Gastrocnemius medialis (tissue), 4 donors: ENCODE results near the gene TUBGCP3. TPM values are rescaled to one million over a fixed set of nuclear protein-coding genes. Genes with fewer than 3 reads are reported as not detected.

Source experiments
- ATAC-seq, 2 donors: fragments of 150-250 bp; one replicate each; pipeline ENCODE4 v1.9.1; 2016
- DNase-seq, 2 donors: peaks; one replicate each; pipeline ENCODE4 v3.0.0-alpha.2; 2019
- H3K27ac ChIP-seq, 4 donors: fragments of 200-600 bp; sonication (generic); 1 replicate in 1 of 4; 2 replicates in 3 of 4; pipeline ENCODE4 v1.5.1; 2016 to 2018; ENCODE audit warnings: mild to moderate bottlenecking in 2 of 4, moderate library complexity in 1 of 4
- H3K27me3 ChIP-seq, 3 donors: fragments of 200-600 bp; sonication (generic) in 2 of 3; 1 replicate in 1 of 3; 2 replicates in 2 of 3; pipeline versions ENCODE4 v1.5.1 to v1.6.0; 2016 to 2019; ENCODE audit warnings: mild to moderate bottlenecking in 1 of 3, moderate library complexity in 1 of 3
- H3K36me3 ChIP-seq, 2 donors: fragments of 200-600 bp; sonication (generic) in 1 of 2; one replicate each; pipeline ENCODE4 v1.5.1; 2017 to 2018
- H3K4me1 ChIP-seq, 2 donors: fragments of 200-600 bp; sonication (generic) in 1 of 2; one replicate each; pipeline ENCODE4 v1.5.1; 2016 to 2017; ENCODE audit warnings: mild to moderate bottlenecking in 2 of 2
- H3K4me3 ChIP-seq, 4 donors: fragments of 200-600 bp; sonication (generic) in 3 of 4; 1 replicate in 1 of 4; 2 replicates in 3 of 4; pipeline ENCODE4 v1.5.1; 2016 to 2019; ENCODE audit warnings: mild to moderate bottlenecking in 2 of 4
- H3K9me3 ChIP-seq, 3 donors: fragments of 200-600 bp; sonication (generic) in 2 of 3; 1 replicate in 1 of 3; 2 replicates in 2 of 3; pipeline ENCODE4 v1.5.1; 2016 to 2019
- POLR2A ChIP-seq, 2 donors: fragments of 450-650 bp; IDR thresholded peaks; one replicate each; pipeline ENCODE4 v1.6.1; 2017; ENCODE audit warnings: antibody characterized with exemption in 2 of 2, mild to moderate bottlenecking in 2 of 2, moderate library complexity in 2 of 2
- in situ Hi-C, 4 donors: fragments of 200-750 bp; cut with MboI; loops; one replicate each; pipeline versions ENCODE4 v1.15.0 to v1.8.0; 2017; ENCODE audit warnings: low sequenced_read_pairs in 4 of 4
- intact Hi-C: fragments of 100-400 bp; cut with DNase I; formaldehyde crosslinking; loops from one replicate; pipeline ENCODE4 v1.15.1; 2023; ENCODE audit warnings: low total_unique reads
- total RNA-seq, 4 donors: library from RNA; depleted of rRNA; stranded (reverse); fragments of >200 nt; gene quantifications; one replicate each; pipeline versions ENCODE4 v1.1.0 to v1.2.3, GENCODE V29; 2016
- TF ChIP-seq, protein P1 (sequence below), 5 experiments: fragments of 450-650 bp in 3 of 5; fragments of 200-600 bp in 2 of 5; sonication (generic) in 2 of 5; IDR thresholded peaks in 4 of 5; conservative IDR thresholded peaks in 1 of 5; 1 replicate in 4 of 5; 2 replicates in 1 of 5; pipeline ENCODE4 v1.5.1; 2016 to 2019; ENCODE audit warnings: antibody characterized with exemption in 5 of 5, mild to moderate bottlenecking in 3 of 5, moderate library complexity in 3 of 5

TUBGCP3 gene
- total RNA-seq, 4 donors from 2014 or later, result 10.0 to 14.3 (median 11.0) TPM

DNA sequence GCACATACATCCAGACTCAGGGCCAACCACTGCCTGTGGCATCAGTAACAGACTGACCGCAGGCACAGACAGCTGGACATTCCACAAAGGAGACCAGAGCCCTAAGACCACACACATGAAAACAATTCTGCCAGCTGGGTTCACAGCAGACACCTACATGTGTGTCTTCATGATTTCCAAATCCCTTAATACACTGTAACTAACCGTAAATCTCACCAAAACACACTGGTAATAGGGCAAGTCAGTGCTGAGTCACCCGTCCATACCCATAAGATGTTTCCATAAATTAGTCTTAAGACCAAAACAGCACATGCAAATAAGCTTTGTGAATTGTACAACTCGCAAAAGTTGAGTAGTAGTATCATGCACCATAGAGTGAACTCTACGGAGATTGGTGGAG lies 65.4 kb downstream of the TUBGCP3 start:
- no peak for DNase-seq
- no peak overlapping the region for H3K4me3 ChIP-seq
- no peak overlapping the region for H3K27ac ChIP-seq
- TF ChIP-seq POLR2A (IDR thresholded peaks at IDR 0.05), result no peak
- TF ChIP-seq, protein P1, sequence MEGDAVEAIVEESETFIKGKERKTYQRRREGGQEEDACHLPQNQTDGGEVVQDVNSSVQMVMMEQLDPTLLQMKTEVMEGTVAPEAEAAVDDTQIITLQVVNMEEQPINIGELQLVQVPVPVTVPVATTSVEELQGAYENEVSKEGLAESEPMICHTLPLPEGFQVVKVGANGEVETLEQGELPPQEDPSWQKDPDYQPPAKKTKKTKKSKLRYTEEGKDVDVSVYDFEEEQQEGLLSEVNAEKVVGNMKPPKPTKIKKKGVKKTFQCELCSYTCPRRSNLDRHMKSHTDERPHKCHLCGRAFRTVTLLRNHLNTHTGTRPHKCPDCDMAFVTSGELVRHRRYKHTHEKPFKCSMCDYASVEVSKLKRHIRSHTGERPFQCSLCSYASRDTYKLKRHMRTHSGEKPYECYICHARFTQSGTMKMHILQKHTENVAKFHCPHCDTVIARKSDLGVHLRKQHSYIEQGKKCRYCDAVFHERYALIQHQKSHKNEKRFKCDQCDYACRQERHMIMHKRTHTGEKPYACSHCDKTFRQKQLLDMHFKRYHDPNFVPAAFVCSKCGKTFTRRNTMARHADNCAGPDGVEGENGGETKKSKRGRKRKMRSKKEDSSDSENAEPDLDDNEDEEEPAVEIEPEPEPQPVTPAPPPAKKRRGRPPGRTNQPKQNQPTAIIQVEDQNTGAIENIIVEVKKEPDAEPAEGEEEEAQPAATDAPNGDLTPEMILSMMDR (IDR thresholded peaks at IDR 0.05 in 4 of 5, conservative IDR thresholded peaks at IDR 0.05 in 1 of 5), result no peak
- in situ Hi-C loops (no loop called here), intact Hi-C loops (no loop called here)
- H3K9me3 ChIP-seq, result no peaks in the 10 kb centered on the region
- no peaks in the 10 kb centered on the region for H3K4me1 ChIP-seq
- peaks cover 0 to 40% of the 10 kb centered on the region in 2 donors for H3K36me3 ChIP-seq
- no peak for ATAC-seq
- no peaks in the 10 kb centered on the region for H3K27me3 ChIP-seq

- DNase-seq (no peak), ATAC-seq (no peak)
- H3K4me1 ChIP-seq, result no peaks in the 10 kb centered on the region
- TF ChIP-seq POLR2A (IDR thresholded peaks at IDR 0.05), result no peak
- TF ChIP-seq, protein P1 (IDR thresholded peaks at IDR 0.05 in 4 of 5, conservative IDR thresholded peaks at IDR 0.05 in 1 of 5), result no peak
- no peaks in the 10 kb centered on the region for H3K27me3 ChIP-seq
- H3K27ac ChIP-seq, result no peak overlapping the region
- H3K9me3 ChIP-seq, result no peaks in the 10 kb centered on the region
- peaks cover 0 to 53% of the 10 kb centered on the region in 2 donors for H3K36me3 ChIP-seq
- intact Hi-C loops, result no loop called here
- H3K4me3 ChIP-seq, result no peak overlapping the region
- in situ Hi-C loops, result no loop called here
These were observed 66.8 kb downstream of the TUBGCP3 start for GRCh38 chr13:112521073-112521685.

DNA sequence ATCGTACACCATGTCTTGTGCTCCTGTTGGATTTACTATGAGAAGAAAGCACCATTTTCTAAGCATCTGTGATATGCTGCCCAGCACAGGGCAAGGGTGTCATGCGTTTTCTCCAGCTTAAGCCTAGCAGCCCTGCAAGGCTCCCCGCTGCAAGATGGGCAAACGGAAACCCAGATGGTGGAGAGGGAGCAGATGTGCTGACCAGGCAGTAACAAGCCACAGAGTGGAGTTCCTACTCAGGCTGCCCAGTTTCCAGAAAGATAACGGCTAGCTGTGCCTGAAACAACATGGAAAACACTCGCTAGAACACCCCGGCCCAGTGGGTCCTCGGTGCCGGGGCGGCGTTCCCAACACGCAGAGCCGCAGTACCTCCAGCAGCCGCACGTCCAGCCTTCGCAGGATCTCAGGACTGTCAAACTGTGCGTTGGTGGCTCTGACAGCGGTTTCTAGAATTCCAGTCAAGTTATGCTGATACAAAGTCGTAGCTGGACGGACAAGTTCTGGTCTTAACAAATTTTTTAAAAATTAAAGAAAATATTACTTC lies 68.4 kb downstream of the TUBGCP3 start:
- in situ Hi-C loops (no loop called here), intact Hi-C loops (no loop called here)
- DNase-seq, result no peak
- H3K9me3 ChIP-seq, result no peaks in the 10 kb centered on the region
- peaks cover 0 to 66% of the 10 kb centered on the region in 2 donors for H3K36me3 ChIP-seq
- no peak for ATAC-seq
- H3K27me3 ChIP-seq, result no peaks in the 10 kb centered on the region
- H3K4me3 ChIP-seq, result no peak overlapping the region
- no peak overlapping the region for H3K27ac ChIP-seq
- no peak for TF ChIP-seq POLR2A (IDR thresholded peaks at IDR 0.05)
- TF ChIP-seq, protein P1 (IDR thresholded peaks at IDR 0.05 in 4 of 5, conservative IDR thresholded peaks at IDR 0.05 in 1 of 5), result no peak
- H3K4me1 ChIP-seq, result no peaks in the 10 kb centered on the region

GRCh38 chr13:112516218-112516617 lies 71.7 kb downstream of the TUBGCP3 start:
- Histone ChIP-seq H3K9me3 (no peaks in the 10 kb centered on the region), H3K4me3 (no peak overlapping the region), H3K36me3 (peaks cover 0 to 66% of the 10 kb centered on the region in 2 donors), H3K4me1 (no peaks in the 10 kb centered on the region), H3K27me3 (no peaks in the 10 kb centered on the region), H3K27ac (no peak overlapping the region)
- TF ChIP-seq, protein P1 (IDR thresholded peaks at IDR 0.05 in 4 of 5, conservative IDR thresholded peaks at IDR 0.05 in 1 of 5), result no peak
- no peak for TF ChIP-seq POLR2A (IDR thresholded peaks at IDR 0.05)
- in situ Hi-C loops (no loop called here), intact Hi-C loops (no loop called here)
- ATAC-seq (no peak), DNase-seq (no peak)
